ENCODE results near the gene LEMD1.

GRCh38 chr1:205430696-205431305 is 8.9 kb upstream of the LEMD1 start:
- TF ChIP-seq CTCF (IDR thresholded peaks at IDR 0.05) (peak; percentile 53 to 82 (median 72)), POLR2A (IDR thresholded peaks at IDR 0.05) (no peak)
